ENCODE measurements around the gene MMP15. TPM values are rescaled to one million over a fixed set of nuclear protein-coding genes. Genes with fewer than 3 reads are reported as not detected.
A peak's percentile ranks its signal among the peaks of the same experiment; 100 is the strongest.

The MMP15 gene
- total and polyA plus RNA-seq, 2 of the 13 experiments (the other 11 are each of a cell fraction or from before 2014, with no cell fraction given): 35.2 to 44.9 TPM

GRCh38 chr16:58001781-58002415, 23.7 kb upstream of the MMP15 start (continued):
- TF ChIP-seq SRSF9 (IDR thresholded peaks at IDR 0.05; ENCODE audit: borderline replicate concordance, insufficient read depth, low read depth, low read length, poor library complexity, severe bottlenecking): no peak
- TF ChIP-seq ZSCAN9 (CRISPR knock-in tag; IDR thresholded peaks at IDR 0.05; ENCODE audit: borderline replicate concordance): no peak
- peak; percentile 53; the same call in 1 of the 2 replicates for TF ChIP-seq ZC3H13 (CRISPR knock-in tag; IDR thresholded peaks at IDR 0.05)
- no peak for TF ChIP-seq ELK4 (CRISPR knock-in tag; IDR thresholded peaks at IDR 0.05; ENCODE audit: borderline replicate concordance)
- TF ChIP-seq USF2 (IDR thresholded peaks at IDR 0.05; ENCODE audit: low read depth, low read length): no peak
- no peak for TF ChIP-seq USF2 (CRISPR knock-in tag; IDR thresholded peaks at IDR 0.05; ENCODE audit: borderline replicate concordance)
- no peak for TF ChIP-seq RXRB (CRISPR knock-in tag; IDR thresholded peaks at IDR 0.05; ENCODE audit: borderline replicate concordance)
- no peak for TF ChIP-seq NONO (IDR thresholded peaks at IDR 0.05)
- no peak for TF ChIP-seq NONO (CRISPR knock-in tag; conservative IDR thresholded peaks at IDR 0.05)
- no peak for TF ChIP-seq ZNF556 (CRISPR knock-in tag; IDR thresholded peaks at IDR 0.05; ENCODE audit: borderline replicate concordance)
- no peak for TF ChIP-seq HNF4G (IDR thresholded peaks at IDR 0.05; ENCODE audit: borderline replicate concordance, low read depth, low read length)
- no peak for TF ChIP-seq HNF4G (CRISPR knock-in tag; IDR thresholded peaks at IDR 0.05; ENCODE audit: borderline replicate concordance, low read depth)
- no peak for TF ChIP-seq HIVEP1 (CRISPR knock-in tag; IDR thresholded peaks at IDR 0.05)
- peak; percentile 44; the same call in 1 of the 2 replicates for TF ChIP-seq TIGD3 (CRISPR knock-in tag; IDR thresholded peaks at IDR 0.05; ENCODE audit: borderline replicate concordance)
- TF ChIP-seq FOXM1 (CRISPR knock-in tag; IDR thresholded peaks at IDR 0.05): no peak
- no peak for TF ChIP-seq ZNF44 (CRISPR knock-in tag; IDR thresholded peaks at IDR 0.05)
- peak; percentile 50 for TF ChIP-seq GATAD2A (CRISPR knock-in tag; IDR thresholded peaks at IDR 0.05)
- no peak for TF ChIP-seq SMAD1 (CRISPR knock-in tag; IDR thresholded peaks at IDR 0.05; ENCODE audit: borderline replicate concordance, low read depth)
- TF ChIP-seq RFX5 (IDR thresholded peaks at IDR 0.05; ENCODE audit: low read depth, low read length): no peak
- peak; percentile 31; the same call in 1 of the 2 replicates for TF ChIP-seq HNF4A (CRISPR knock-in tag; IDR thresholded peaks at IDR 0.05)
- no peak for TF ChIP-seq SOX6 (IDR thresholded peaks at IDR 0.05)
- TF ChIP-seq SOX6 (CRISPR knock-in tag; IDR thresholded peaks at IDR 0.05): peak; percentile 54
- no peak for TF ChIP-seq NFE2L2 (IDR thresholded peaks at IDR 0.05; ENCODE audit: low read length)
- TF ChIP-seq MIXL1 (CRISPR knock-in tag; IDR thresholded peaks at IDR 0.05): no peak
- no peak for TF ChIP-seq ZNF770 (CRISPR knock-in tag; IDR thresholded peaks at IDR 0.05)
- TF ChIP-seq CBX2 (IDR thresholded peaks at IDR 0.05; ENCODE audit: low read depth, low read length): no peak
- TF ChIP-seq CBX2 (CRISPR knock-in tag; IDR thresholded peaks at IDR 0.05; ENCODE audit: low read depth): no peak

Measured in HepG2 (cell line).